Loucy (cell line): Measurements from ENCODE around the gene GOLGA6L22.
"Not testable (repeated sequence)": the region's sequence is repeated elsewhere in the genome, so short reads cannot be mapped to it uniquely, and the experiment has no call there.

Experiments used
- CTCF ChIP-seq: fragments of 200-600 bp; sonication (generic); conservative IDR thresholded peaks from 2 replicates; pipeline ENCODE4 v1.5.1; 2014; ENCODE audit warnings: mild to moderate bottlenecking, antibody characterized with exemption, low read length
- EZH2phosphoT487 ChIP-seq: fragments of 200-600 bp; IDR thresholded peaks from 2 replicates; pipeline ENCODE4 v1.6.1; 2018; ENCODE audit warnings: antibody characterized with exemption, mild to moderate bottlenecking, moderate library complexity, borderline replicate concordance

DNA sequence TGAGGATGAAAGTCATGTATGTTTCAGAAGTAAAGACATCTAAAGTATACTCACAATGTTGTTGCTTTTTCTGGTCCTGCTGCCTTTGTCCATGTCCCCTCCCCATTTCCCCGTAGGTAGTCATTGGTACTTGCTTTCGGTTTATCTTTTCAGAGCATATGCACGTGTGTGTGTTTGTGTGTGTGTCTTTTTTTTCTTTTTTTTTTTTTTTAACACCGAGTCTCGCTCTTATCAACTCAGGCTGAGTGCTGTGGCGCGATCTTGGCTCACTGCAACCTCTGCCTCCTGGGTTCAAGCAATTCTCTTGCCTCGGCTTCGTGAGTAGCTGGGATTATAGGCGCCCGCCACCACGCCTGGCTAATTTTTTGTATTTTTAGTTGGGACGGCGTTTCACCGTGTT lies 57.4 kb downstream of the GOLGA6L22 start:
- TF ChIP-seq CTCF, EZH2phosphoT487: not testable (repeated sequence)
